K562 (cell line): ENCODE results near the gene OARD1. TPM values are rescaled to one million over a fixed set of nuclear protein-coding genes. Genes with fewer than 3 reads are reported as not detected.

Source experiments
- BMI1 ChIP-seq: fragments of 150-350 bp; IDR thresholded peaks from 2 replicates; pipeline ENCODE4 v1.6.1; 2014; ENCODE audit warnings: low read length
- CBX3 ChIP-seq, 2 experiments: IDR thresholded peaks; 1 replicate in 1 of 2; 2 replicates in 1 of 2; pipeline ENCODE4 v1.6.1; 2012; ENCODE audit warnings: inconsistent platforms in 2 of 2, low read length in 2 of 2, borderline replicate concordance in 1 of 2, control low read depth in 1 of 2
- FOXK2 ChIP-seq, 2 experiments: fragments of 450-650 bp; IDR thresholded peaks in 1 of 2; conservative IDR thresholded peaks in 1 of 2; 2 replicates each; pipeline ENCODE4 v1.6.1; 2016; ENCODE audit warnings: low read depth in 2 of 2, mild to moderate bottlenecking in 1 of 2
- NONO ChIP-seq, 2 experiments: fragments of 200-400 bp in 1 of 2; fragments of 450-650 bp in 1 of 2; formaldehyde crosslinking in 1 of 2; IDR thresholded peaks; 2 replicates each; pipeline ENCODE4 v1.6.1; 2017; ENCODE audit warnings: low read depth in 2 of 2, mild to moderate bottlenecking in 2 of 2, moderate library complexity in 2 of 2, low read length in 1 of 2
- PPARD ChIP-seq: fragments of 250-450 bp; sonication (Bioruptor Pico); IDR thresholded peaks from 2 replicates; pipeline ENCODE4 v1.8.0; 2022; ENCODE audit warnings: inconsistent platforms, mild to moderate bottlenecking, moderate library complexity
- RBM25 ChIP-seq: fragments of 200-400 bp; formaldehyde crosslinking; IDR thresholded peaks from 2 replicates; pipeline ENCODE4 v1.6.1; 2018; ENCODE audit warnings: low read length, low read depth, moderate library complexity; ENCODE audit not compliant: severe bottlenecking
- SMARCB1 ChIP-seq: IDR thresholded peaks from 2 replicates; pipeline ENCODE4 v1.6.1; 2011; ENCODE audit warnings: improper control_type of control experiment, low read depth; ENCODE audit not compliant: insufficient read length
- SRF ChIP-seq, 2 experiments: fragments of 250-450, 450-650 bp in 1 of 2; sonication (Bioruptor Pico) in 1 of 2; sonication (generic) in 1 of 2; formaldehyde crosslinking; IDR thresholded peaks; 2 replicates each; pipeline versions ENCODE4 v1.5.0 to v1.5.1; 2020 to 2022; ENCODE audit warnings: mild to moderate bottlenecking in 1 of 2, missing genetic modification reagents in 1 of 2
- TAF7 ChIP-seq: fragments of 450-650 bp; IDR thresholded peaks from 2 replicates; pipeline ENCODE4 v1.6.1; 2016; ENCODE audit warnings: missing genetic modification characterization, missing compliant biosample characterization
- TARDBP ChIP-seq: fragments of 450-650 bp; IDR thresholded peaks from 2 replicates; pipeline ENCODE4 v1.6.1; 2016
- ZBTB8A ChIP-seq: fragments of 450-650 bp; IDR thresholded peaks from 2 replicates; pipeline ENCODE4 v1.6.1; 2018; ENCODE audit warnings: mild to moderate bottlenecking, moderate library complexity; ENCODE audit not compliant: partially characterized antibody
- ZNF785 ChIP-seq: fragments of 250-450 bp; sonication (Bioruptor Pico); IDR thresholded peaks from 2 replicates; pipeline ENCODE4 v1.4.0; 2020; ENCODE audit warnings: mild to moderate bottlenecking
- polyA plus RNA-seq, 8 experiments: library from polyadenylated mRNA; depleted of rRNA in 4 of 8; stranded (reverse) in 5 of 8; unstranded in 3 of 8; fragments of >200 nt; fragmentation: Nextera tagmentation in 2 of 8; fragmentation: Illumina TruSeq in 1 of 8; extraction: Ambion mirVana in 2 of 8; extraction: Trizol in 1 of 8; gene quantifications; 2 replicates each; pipeline versions ENCODE4 v1.2.1 to v1.2.3, GENCODE V29; 2011 to 2014; ENCODE audit warnings: inconsistent platforms in 1 of 8, missing spikeins in 1 of 8
- total RNA-seq, 7 experiments: library from RNA; depleted of rRNA in 6 of 7; stranded (reverse); fragments of >200 nt in 6 of 7; fragmentation: Illumina TruSeq in 2 of 7; extraction: Trizol in 2 of 7; gene quantifications; 2 replicates each; pipeline versions ENCODE4 v1.2.1 to v1.2.3, GENCODE V29; 2011 to 2021; ENCODE audit warnings: low replicate concordance in 1 of 7
- TF ChIP-seq, protein P1 (sequence below): fragments of 250-450 bp; sonication (Bioruptor Pico); IDR thresholded peaks from 2 replicates; pipeline ENCODE4 v1.5.1; 2021; ENCODE audit warnings: mild to moderate bottlenecking
- TF ChIP-seq, protein P2 (sequence below): fragments of 450-650 bp; IDR thresholded peaks from 2 replicates; pipeline ENCODE4 v1.6.1; 2016
- TF ChIP-seq, protein P3 (sequence below): fragments of 250-450 bp; sonication (Bioruptor Pico); IDR thresholded peaks from 2 replicates; pipeline ENCODE4 v1.8.0; 2021; ENCODE audit warnings: moderate library complexity, mild to moderate bottlenecking, inconsistent platforms
- TF ChIP-seq, protein P4 (sequence below), 2 experiments: fragments of 450-650 bp; IDR thresholded peaks; 2 replicates each; pipeline ENCODE4 v1.6.1; 2018; ENCODE audit warnings: mild to moderate bottlenecking in 2 of 2, low read depth in 1 of 2; ENCODE audit not compliant: partially characterized antibody in 2 of 2

The OARD1 gene
- total and polyA plus RNA-seq, 9 of the 15 experiments (the other 6 are each of a cell fraction or from before 2014, with no cell fraction given): 43.4 to 88.3 (median 61.1) TPM

DNA sequence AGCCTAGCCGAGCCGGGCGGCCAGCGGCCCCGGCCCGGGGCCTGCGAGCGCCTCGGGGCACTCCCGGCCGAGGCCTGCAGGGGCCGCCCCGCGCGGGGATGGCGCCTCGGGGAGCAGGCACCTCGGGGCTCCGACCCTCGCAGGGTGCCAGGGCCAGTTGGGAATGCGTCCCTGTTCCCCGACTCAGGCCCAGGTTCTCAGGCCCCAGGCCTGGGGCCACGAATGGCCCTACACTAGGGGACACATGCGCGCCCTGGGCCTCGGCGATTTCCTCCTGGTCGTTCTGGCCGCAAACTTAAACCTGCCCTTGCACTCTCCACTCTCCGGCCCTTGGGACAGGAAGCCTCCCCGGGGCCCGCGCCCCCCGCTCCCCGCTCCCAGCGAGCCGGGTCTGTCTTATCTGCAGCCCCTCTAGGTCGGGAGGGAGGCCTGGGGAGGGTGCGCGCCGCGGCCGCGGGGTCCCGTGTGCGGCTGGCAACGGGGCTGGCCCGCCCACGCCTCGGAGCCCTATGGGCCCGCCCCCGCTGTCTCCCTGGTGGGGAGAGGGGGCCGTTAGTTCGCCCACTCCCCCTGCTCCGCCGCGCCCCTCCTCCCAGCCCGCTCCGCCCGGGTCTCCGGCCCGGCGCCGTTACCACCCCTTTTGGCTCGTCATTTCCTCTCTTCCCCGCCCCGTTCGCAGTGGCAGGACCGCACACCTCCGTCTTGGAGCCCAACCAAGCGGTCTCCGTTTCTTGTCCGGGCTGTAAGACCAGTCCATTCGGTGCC, 1.2 kb upstream of the OARD1 start (continued):
- TF ChIP-seq, protein P1, sequence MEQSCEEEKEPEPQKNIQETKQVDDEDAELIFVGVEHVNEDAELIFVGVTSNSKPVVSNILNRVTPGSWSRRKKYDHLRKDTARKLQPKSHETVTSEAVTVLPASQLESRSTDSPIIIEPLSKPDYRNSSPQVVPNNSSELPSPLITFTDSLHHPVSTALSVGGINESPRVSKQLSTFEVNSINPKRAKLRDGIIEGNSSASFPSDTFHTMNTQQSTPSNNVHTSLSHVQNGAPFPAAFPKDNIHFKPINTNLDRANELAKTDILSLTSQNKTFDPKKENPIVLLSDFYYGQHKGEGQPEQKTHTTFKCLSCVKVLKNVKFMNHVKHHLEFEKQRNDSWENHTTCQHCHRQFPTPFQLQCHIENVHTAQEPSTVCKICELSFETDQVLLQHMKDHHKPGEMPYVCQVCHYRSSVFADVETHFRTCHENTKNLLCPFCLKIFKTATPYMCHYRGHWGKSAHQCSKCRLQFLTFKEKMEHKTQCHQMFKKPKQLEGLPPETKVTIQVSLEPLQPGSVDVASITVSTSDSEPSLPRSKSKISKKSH: no peak
- TF ChIP-seq FOXK2 (conservative IDR thresholded peaks at IDR 0.05 in 1 of 2, IDR thresholded peaks at IDR 0.05 in 1 of 2; ENCODE audit: low read depth in 2 of 2) (no peak), PPARD (CRISPR knock-in tag) (no peak), RBM25 (no peak), TARDBP (0 out of 2 replicates have a peak, but pooled peaks have one; percentile 73), NONO (IDR thresholded peaks at IDR 0.05; ENCODE audit: low read depth in 2 of 2, low read length in 1 of 2) (peak; percentile 75 to 79; a peak in 3 of 4 replicates), SMARCB1 (no peak), CBX3 (IDR thresholded peaks at IDR 0.05; ENCODE audit: borderline replicate concordance in 1 of 2, low read length in 2 of 2) (no peak), BMI1 (no peak), ZBTB8A (no peak), SRF (CRISPR knock-in tag; IDR thresholded peaks at IDR 0.05) (0 out of 4 replicates have a peak, but pooled peaks have one; percentile 14 to 17), ZNF785 (CRISPR knock-in tag) (no peak), TAF7 (tag) (peak; percentile 24; the same call in 1 of the 2 replicates)
- TF ChIP-seq, protein P2, sequence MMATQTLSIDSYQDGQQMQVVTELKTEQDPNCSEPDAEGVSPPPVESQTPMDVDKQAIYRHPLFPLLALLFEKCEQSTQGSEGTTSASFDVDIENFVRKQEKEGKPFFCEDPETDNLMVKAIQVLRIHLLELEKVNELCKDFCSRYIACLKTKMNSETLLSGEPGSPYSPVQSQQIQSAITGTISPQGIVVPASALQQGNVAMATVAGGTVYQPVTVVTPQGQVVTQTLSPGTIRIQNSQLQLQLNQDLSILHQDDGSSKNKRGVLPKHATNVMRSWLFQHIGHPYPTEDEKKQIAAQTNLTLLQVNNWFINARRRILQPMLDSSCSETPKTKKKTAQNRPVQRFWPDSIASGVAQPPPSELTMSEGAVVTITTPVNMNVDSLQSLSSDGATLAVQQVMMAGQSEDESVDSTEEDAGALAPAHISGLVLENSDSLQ: no peak
- TF ChIP-seq, protein P3, sequence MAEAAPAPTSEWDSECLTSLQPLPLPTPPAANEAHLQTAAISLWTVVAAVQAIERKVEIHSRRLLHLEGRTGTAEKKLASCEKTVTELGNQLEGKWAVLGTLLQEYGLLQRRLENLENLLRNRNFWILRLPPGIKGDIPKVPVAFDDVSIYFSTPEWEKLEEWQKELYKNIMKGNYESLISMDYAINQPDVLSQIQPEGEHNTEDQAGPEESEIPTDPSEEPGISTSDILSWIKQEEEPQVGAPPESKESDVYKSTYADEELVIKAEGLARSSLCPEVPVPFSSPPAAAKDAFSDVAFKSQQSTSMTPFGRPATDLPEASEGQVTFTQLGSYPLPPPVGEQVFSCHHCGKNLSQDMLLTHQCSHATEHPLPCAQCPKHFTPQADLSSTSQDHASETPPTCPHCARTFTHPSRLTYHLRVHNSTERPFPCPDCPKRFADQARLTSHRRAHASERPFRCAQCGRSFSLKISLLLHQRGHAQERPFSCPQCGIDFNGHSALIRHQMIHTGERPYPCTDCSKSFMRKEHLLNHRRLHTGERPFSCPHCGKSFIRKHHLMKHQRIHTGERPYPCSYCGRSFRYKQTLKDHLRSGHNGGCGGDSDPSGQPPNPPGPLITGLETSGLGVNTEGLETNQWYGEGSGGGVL (CRISPR knock-in tag): no peak
- TF ChIP-seq, protein P4, sequence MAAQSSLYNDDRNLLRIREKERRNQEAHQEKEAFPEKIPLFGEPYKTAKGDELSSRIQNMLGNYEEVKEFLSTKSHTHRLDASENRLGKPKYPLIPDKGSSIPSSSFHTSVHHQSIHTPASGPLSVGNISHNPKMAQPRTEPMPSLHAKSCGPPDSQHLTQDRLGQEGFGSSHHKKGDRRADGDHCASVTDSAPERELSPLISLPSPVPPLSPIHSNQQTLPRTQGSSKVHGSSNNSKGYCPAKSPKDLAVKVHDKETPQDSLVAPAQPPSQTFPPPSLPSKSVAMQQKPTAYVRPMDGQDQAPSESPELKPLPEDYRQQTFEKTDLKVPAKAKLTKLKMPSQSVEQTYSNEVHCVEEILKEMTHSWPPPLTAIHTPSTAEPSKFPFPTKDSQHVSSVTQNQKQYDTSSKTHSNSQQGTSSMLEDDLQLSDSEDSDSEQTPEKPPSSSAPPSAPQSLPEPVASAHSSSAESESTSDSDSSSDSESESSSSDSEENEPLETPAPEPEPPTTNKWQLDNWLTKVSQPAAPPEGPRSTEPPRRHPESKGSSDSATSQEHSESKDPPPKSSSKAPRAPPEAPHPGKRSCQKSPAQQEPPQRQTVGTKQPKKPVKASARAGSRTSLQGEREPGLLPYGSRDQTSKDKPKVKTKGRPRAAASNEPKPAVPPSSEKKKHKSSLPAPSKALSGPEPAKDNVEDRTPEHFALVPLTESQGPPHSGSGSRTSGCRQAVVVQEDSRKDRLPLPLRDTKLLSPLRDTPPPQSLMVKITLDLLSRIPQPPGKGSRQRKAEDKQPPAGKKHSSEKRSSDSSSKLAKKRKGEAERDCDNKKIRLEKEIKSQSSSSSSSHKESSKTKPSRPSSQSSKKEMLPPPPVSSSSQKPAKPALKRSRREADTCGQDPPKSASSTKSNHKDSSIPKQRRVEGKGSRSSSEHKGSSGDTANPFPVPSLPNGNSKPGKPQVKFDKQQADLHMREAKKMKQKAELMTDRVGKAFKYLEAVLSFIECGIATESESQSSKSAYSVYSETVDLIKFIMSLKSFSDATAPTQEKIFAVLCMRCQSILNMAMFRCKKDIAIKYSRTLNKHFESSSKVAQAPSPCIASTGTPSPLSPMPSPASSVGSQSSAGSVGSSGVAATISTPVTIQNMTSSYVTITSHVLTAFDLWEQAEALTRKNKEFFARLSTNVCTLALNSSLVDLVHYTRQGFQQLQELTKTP (IDR thresholded peaks at IDR 0.05; ENCODE audit: low read depth in 1 of 2, partially characterized antibody in 2 of 2): peak in 1 of 2 experiments; percentile 16
